ENCODE data around the gene PCDHGA3. TPM values are rescaled to one million over a fixed set of nuclear protein-coding genes. Genes with fewer than 3 reads are reported as not detected.
"Not testable (repeated sequence)": the region's sequence is repeated elsewhere in the genome, so short reads cannot be mapped to it uniquely, and the experiment has no call there.

Gene PCDHGA3
- total and polyA plus RNA-seq, 9 donors: 1.9 to 8.6 (median 5.4) TPM

DNA sequence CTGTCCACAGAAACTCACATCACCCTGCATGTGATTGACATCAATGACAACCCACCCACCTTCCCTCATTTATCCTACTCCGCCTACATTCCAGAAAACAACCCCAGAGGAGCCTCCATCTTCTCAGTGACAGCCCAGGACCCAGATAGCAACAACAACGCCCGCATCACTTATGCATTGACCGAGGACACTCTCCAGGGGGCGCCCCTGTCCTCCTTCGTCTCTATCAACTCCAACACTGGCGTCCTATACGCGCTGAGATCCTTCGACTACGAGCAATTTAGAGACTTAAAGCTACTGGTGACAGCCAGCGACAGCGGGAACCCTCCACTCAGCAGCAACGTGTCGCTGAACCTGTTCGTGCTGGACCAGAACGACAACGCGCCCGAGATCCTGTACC is 1.7 kb downstream of the PCDHGA3 start:
- Histone ChIP-seq H3K27ac (no peak overlapping the region), H3K4me3 (no peak overlapping the region), H3K36me3 (no peaks in the 10 kb centered on the region), H3K4me1 (ENCODE audit: insufficient read depth) (no peaks in the 10 kb centered on the region), H3K27me3 (no peaks in the 10 kb centered on the region), H3K9me3 (peaks cover 12 to 40% of the 10 kb centered on the region in 2 donors)
- DNase-seq: no peak
- 25 to 50% (median 31%) methylated on average over 20 of the region's 20 CpGs for WGBS, 3 donors
- intact Hi-C loops (cut with DNase I): no loop called here
- TF ChIP-seq EP300 (IDR thresholded peaks at IDR 0.05): no peak
- TF ChIP-seq, protein P1, sequence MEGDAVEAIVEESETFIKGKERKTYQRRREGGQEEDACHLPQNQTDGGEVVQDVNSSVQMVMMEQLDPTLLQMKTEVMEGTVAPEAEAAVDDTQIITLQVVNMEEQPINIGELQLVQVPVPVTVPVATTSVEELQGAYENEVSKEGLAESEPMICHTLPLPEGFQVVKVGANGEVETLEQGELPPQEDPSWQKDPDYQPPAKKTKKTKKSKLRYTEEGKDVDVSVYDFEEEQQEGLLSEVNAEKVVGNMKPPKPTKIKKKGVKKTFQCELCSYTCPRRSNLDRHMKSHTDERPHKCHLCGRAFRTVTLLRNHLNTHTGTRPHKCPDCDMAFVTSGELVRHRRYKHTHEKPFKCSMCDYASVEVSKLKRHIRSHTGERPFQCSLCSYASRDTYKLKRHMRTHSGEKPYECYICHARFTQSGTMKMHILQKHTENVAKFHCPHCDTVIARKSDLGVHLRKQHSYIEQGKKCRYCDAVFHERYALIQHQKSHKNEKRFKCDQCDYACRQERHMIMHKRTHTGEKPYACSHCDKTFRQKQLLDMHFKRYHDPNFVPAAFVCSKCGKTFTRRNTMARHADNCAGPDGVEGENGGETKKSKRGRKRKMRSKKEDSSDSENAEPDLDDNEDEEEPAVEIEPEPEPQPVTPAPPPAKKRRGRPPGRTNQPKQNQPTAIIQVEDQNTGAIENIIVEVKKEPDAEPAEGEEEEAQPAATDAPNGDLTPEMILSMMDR (IDR thresholded peaks at IDR 0.05): no peak
- no peak for TF ChIP-seq POLR2A (IDR thresholded peaks at IDR 0.05)

DNA sequence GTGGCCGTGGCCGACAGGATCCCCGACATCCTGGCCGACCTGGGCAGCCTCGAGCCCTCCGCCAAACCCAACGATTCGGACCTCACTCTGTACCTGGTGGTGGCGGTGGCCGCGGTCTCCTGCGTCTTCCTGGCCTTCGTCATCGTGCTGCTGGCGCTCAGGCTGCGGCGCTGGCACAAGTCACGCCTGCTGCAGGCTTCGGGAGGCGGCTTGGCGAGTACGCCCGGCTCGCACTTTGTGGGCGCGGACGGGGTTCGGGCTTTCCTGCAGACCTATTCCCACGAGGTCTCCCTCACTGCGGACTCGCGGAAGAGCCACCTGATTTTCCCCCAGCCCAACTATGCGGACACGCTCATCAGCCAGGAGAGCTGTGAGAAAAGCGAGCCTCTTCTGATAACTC is 2.4 kb downstream of the PCDHGA3 start:
- H3K27ac ChIP-seq; intact Hi-C loops (cut with DNase I); H3K27me3 ChIP-seq; H3K4me1 ChIP-seq (ENCODE audit: insufficient read depth); H3K36me3 ChIP-seq; H3K4me3 ChIP-seq; DNase-seq: not testable (repeated sequence)
- H3K9me3 ChIP-seq: peaks cover 12 to 40% of the 10 kb centered on the region in 2 donors
- 40 to 64% (median 43%) methylated on average over 21 to 29 of the region's 35 CpGs for WGBS, 3 donors

DNA sequence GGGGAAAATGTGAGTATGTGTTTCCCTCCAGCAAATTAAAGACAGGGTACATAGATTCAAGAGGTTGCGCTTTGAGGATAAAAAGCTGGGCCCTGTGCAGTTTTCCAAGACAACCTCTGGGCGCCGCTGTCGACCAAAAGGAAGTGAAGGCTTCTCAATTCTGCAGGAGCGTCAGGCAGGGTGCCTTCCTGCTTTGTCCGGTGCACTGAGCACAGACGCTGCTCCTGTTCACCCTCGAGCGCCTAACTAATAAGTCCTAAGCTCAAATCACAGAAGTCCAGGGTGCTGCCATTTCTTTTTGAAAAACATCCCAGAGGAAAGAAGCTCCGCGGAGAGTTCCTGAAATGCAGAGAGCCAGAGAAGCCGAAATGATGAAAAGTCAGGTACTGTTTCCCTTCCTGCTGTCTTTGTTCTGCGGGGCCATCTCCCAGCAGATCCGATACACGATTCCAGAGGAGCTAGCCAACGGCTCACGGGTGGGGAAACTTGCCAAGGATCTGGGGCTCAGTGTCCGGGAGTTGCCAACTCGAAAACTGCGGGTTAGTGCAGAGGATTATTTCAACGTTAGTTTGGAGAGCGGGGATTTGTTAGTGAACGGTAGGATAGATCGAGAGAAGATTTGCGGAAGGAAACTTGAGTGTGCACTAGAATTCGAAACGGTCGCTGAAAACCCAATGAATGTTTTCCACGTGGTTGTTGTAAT is 6.4 kb downstream of the PCDHGA3 start, which contains the start of gene PCDHGB1:
Gene PCDHGB1, plus strand, starts transcription at position 183 of the 703 bp plus-strand sequence. Its CDS starts 162 bp downstream, at position 345.
- peak within 1 kb of the TSS; percentile 9 for H3K4me3 ChIP-seq
- TF ChIP-seq, protein P1 (IDR thresholded peaks at IDR 0.05): no peak
- TF ChIP-seq POLR2A (IDR thresholded peaks at IDR 0.05) (no peak), EP300 (IDR thresholded peaks at IDR 0.05) (no peak)
- no peak within 1 kb of the TSS for H3K27ac ChIP-seq
- no peaks in the 10 kb centered on the region for H3K36me3 ChIP-seq
- peak in 2 of 5 donors; percentile 42 to 49 for DNase-seq
- no peaks in the 10 kb centered on the region for H3K4me1 ChIP-seq (ENCODE audit: insufficient read depth)
- H3K27me3 ChIP-seq: no peaks in the 10 kb centered on the region
- intact Hi-C loops (cut with DNase I): no loop called here
- peaks cover 5 to 37% of the 10 kb centered on the region in 2 donors for H3K9me3 ChIP-seq
- 19 to 27% (median 22%) methylated on average over 29 of the region's 29 CpGs for WGBS, 3 donors

DNA sequence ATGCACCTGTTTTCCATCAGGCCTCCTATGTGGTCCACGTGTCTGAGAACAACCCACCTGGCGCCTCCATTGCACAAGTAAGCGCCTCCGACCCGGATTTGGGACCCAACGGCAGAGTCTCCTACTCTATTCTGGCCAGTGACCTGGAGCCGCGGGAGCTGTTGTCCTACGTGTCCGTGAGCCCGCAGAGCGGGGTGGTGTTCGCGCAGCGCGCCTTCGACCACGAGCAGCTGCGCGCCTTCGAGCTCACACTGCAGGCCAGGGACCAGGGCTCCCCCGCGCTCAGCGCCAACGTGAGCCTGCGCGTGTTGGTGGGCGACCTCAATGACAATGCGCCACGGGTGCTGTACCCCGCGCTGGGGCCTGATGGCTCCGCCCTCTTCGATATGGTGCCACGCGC is 8.0 kb downstream of the PCDHGA3 start:
- WGBS, 3 donors: 29 to 41% (median 35%) methylated on average over 16 to 34 of the region's 36 CpGs
- Histone ChIP-seq H3K36me3 (no peaks in the 10 kb centered on the region), H3K4me1 (ENCODE audit: insufficient read depth) (no peaks in the 10 kb centered on the region), H3K4me3 (no peak overlapping the region), H3K9me3 (peaks cover under 1 to 44% of the 10 kb centered on the region in 2 donors), H3K27ac (no peak overlapping the region), H3K27me3 (no peaks in the 10 kb centered on the region)
- no peak for DNase-seq
- TF ChIP-seq, protein P1 (IDR thresholded peaks at IDR 0.05): no peak
- TF ChIP-seq POLR2A (IDR thresholded peaks at IDR 0.05) (no peak), EP300 (IDR thresholded peaks at IDR 0.05) (no peak)
- intact Hi-C loops (cut with DNase I): no loop called here

DNA sequence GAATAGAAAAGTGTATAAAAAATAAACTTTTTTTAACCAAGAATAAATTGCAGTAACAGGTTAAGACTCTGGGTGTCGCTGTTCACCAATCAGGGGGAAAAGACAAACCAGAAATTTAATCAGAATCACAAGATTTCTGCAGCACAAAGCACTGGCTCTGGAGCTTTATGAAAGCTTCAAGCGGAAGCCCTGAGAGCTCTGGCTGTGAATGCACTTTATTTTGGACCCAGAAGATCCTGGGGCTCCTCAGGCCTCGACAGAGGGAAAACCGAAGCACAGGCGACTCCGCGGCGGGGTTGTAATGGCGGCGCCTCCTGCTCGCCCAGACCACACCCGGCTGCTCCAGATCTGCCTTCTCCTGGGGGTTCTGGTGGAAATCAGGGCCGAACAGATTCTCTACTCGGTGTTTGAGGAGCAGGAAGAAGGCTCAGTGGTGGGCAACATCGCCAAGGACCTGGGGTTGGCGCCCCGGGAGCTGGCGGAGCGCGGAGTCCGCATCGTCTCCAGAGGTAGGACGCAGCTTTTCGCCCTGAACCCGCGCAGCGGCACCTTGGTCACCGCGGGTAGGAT is 11.4 kb downstream of the PCDHGA3 start, which contains the start of gene PCDHGA4:
Gene PCDHGA4, plus strand, starts transcription at position 122 of the 570 bp plus-strand sequence. Its CDS starts 87 bp downstream, at position 209.
- peak within 1 kb of the TSS; percentile 10 for H3K4me3 ChIP-seq
- intact Hi-C loops (cut with DNase I): no loop called here
- no peak for TF ChIP-seq POLR2A (IDR thresholded peaks at IDR 0.05)
- TF ChIP-seq, protein P1 (IDR thresholded peaks at IDR 0.05): no peak
- no peak for TF ChIP-seq EP300 (IDR thresholded peaks at IDR 0.05)
- no peak within 1 kb of the TSS for H3K27ac ChIP-seq
- DNase-seq: no peak
- WGBS, 3 donors: 9 to 19% (median 11%) methylated on average over 29 of the region's 29 CpGs
- no peaks in the 10 kb centered on the region for H3K27me3 ChIP-seq
- H3K9me3 ChIP-seq: peaks cover 7 to 52% of the 10 kb centered on the region in 2 donors
- H3K36me3 ChIP-seq: no peaks in the 10 kb centered on the region
- H3K4me1 ChIP-seq (ENCODE audit: insufficient read depth): no peaks in the 10 kb centered on the region
